ENCODE data around the gene RIC3. TPM values are rescaled to one million over a fixed set of nuclear protein-coding genes. Genes with fewer than 3 reads are reported as not detected.

RIC3 gene
- total RNA-seq, 6 donors from 2014 or later = 8.2 to 44.0 (median 12.2) TPM

DNA sequence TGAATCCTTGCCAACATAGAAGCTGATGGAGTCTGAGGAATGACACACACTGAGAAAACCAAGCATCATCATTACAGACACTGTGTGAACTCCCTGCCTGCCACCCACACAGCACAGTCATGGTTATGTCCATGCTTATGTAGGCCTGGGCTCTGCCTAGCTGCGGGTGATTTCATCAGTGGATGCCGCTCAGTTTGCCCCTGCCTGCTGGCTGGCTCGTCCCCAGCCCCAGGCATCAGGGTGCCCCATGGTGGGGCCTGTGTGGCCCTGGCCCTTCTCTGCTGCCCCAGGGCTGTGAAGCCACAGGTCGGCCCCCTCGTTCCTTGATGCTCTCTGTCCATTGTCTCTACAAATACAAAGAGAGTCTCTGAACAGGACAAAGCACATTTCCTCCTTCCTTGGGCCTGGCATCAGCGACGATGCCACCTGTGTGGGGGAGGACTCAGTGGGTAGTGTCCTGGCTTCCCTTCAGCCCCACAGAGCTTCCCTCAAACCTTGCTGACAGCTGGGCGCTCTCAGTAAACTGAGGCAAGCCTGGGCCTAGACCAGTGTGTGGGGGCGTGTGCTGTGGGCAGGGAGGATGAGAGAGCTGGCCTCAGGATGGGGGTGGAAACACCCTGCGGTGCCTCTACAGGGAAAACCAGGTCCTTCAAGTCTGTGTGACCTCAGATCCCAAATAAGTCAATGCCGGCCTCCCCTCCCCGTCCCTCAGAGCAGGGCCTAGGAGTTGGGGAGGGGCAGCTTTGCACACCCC lies 107.8 kb downstream of the RIC3 start:
- no peak for TF ChIP-seq POLR2A (IDR thresholded peaks at IDR 0.05)
- TF ChIP-seq, protein P1, sequence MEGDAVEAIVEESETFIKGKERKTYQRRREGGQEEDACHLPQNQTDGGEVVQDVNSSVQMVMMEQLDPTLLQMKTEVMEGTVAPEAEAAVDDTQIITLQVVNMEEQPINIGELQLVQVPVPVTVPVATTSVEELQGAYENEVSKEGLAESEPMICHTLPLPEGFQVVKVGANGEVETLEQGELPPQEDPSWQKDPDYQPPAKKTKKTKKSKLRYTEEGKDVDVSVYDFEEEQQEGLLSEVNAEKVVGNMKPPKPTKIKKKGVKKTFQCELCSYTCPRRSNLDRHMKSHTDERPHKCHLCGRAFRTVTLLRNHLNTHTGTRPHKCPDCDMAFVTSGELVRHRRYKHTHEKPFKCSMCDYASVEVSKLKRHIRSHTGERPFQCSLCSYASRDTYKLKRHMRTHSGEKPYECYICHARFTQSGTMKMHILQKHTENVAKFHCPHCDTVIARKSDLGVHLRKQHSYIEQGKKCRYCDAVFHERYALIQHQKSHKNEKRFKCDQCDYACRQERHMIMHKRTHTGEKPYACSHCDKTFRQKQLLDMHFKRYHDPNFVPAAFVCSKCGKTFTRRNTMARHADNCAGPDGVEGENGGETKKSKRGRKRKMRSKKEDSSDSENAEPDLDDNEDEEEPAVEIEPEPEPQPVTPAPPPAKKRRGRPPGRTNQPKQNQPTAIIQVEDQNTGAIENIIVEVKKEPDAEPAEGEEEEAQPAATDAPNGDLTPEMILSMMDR (IDR thresholded peaks at IDR 0.05) = no peak
- TF ChIP-seq EP300 (IDR thresholded peaks at IDR 0.05) = no peak
- TF ChIP-seq POLR2AphosphoS5 (IDR thresholded peaks at IDR 0.05) = no peak
- H3K36me3 ChIP-seq = no peaks in the 10 kb centered on the region
- no peak for DNase-seq
- H3K9me3 ChIP-seq = no peaks in the 10 kb centered on the region
- H3K4me1 ChIP-seq = peaks cover 0 to 7% (median 3%) of the 10 kb centered on the region in 4 donors
- no peak overlapping the region for H3K27ac ChIP-seq
- H3K27me3 ChIP-seq = no peaks in the 10 kb centered on the region
- H3K4me3 ChIP-seq = no peak overlapping the region
- WGBS, 2 donors = 73 to 87% methylated on average over 10 to 12 of the region's 12 CpGs
- ATAC-seq (ENCODE audit: low FRiP score in 2 of 2) = peak in 1 of 2 donors; percentile 28

DNA sequence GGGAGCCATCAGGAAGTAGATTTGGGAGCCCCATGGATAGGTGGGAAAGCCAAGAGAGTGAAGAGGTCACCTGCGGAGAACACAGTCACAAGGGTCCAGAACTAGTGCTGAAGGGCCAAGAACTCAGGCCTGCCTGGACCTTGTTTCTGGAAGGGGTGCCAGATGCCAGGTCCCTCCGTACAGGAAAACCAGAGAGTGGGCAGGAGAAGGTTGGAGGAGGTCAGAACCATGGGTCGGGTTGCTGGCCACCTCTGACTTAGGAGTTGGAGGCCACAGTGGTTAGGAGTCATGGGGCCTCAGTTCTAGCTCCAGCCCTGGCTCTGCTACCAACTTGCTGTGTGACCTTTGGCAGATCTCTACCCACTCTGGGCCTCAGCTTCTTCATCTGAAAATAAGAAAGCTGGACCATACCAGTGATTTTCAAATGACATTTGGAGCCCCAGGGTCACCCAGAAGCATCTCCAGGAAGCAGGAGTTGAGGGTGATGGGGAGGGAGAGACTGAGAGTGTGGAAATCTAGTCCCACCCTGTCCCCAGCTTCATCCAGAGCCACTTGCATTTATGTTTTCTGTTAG lies 108.6 kb downstream of the RIC3 start:
- H3K27me3 ChIP-seq = no peaks in the 10 kb centered on the region
- WGBS, 2 donors = 68 to 73% methylated on average over 3 of the region's 3 CpGs

DNA sequence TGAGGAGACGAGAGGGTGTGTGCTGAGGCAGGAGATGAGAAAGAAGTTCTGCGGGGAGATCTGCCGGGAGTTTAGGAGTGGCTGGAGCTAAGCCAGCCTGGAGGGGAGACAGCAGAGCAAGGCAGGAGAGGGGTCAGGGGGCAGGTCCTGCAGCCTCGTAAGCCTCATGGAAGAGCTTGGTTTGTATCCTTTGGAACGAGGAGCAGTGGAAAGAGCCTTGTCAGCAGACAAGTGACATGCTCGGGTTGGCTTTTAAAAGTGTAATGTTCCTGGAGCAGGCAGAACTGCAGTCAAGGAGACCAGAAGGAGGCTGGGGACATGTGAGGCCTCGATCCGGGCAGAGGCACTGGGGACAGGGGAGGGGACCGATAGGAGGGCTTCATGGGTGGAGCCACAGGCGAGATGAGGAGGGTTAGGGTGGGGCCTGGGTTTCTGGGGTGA lies 109.2 kb downstream of the RIC3 start:
- Histone ChIP-seq H3K36me3 (no peaks in the 10 kb centered on the region), H3K4me3 (no peak overlapping the region), H3K4me1 (peaks cover 0 to 7% (median 3%) of the 10 kb centered on the region in 4 donors), H3K27me3 (no peaks in the 10 kb centered on the region), H3K27ac (no peak overlapping the region), H3K9me3 (no peaks in the 10 kb centered on the region)
- no peak for TF ChIP-seq EP300 (IDR thresholded peaks at IDR 0.05)
- TF ChIP-seq POLR2AphosphoS5 (IDR thresholded peaks at IDR 0.05) = no peak
- TF ChIP-seq POLR2A (IDR thresholded peaks at IDR 0.05) = no peak
- TF ChIP-seq, protein P1 (IDR thresholded peaks at IDR 0.05) = no peak
- ATAC-seq (ENCODE audit: low FRiP score in 2 of 2) (no peak), DNase-seq (no peak)
- WGBS, 2 donors = 47 to 60% methylated on average over 10 of the region's 10 CpGs

More for the DNA sequence above, 108.6 kb downstream of the RIC3 start:
- Histone ChIP-seq H3K4me1 (peaks cover 0 to 7% (median 3%) of the 10 kb centered on the region in 4 donors), H3K27ac (no peak overlapping the region), H3K36me3 (no peaks in the 10 kb centered on the region), H3K4me3 (no peak overlapping the region), H3K9me3 (no peaks in the 10 kb centered on the region)
- no peak for DNase-seq
- TF ChIP-seq POLR2A (IDR thresholded peaks at IDR 0.05) = no peak
- TF ChIP-seq, protein P1 (IDR thresholded peaks at IDR 0.05) = no peak
- no peak for TF ChIP-seq POLR2AphosphoS5 (IDR thresholded peaks at IDR 0.05)
- no peak for TF ChIP-seq EP300 (IDR thresholded peaks at IDR 0.05)
- no peak for ATAC-seq (ENCODE audit: low FRiP score in 2 of 2)

DNA sequence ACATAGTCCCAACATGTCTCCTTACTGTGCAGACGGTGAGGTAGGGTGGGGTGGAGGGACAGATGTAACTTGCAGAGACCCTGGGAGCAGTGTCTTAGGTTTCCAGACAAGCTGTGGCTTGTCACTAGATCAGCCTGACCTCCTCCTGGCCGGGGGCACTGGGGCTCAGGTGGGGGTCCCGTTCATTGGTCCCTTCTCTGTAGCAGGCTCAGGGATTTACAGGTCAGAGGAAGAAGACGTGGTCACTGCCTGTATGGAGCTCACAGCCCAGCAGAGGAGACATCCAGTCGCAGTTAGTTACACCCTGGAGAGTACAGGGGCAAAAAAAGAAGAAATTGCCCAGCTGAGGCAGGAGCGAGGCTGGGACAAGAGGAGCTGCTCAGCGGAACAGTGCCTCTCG lies 109.8 kb downstream of the RIC3 start:
- ATAC-seq (ENCODE audit: low FRiP score in 2 of 2) (no peak), DNase-seq (no peak)
- 79% methylated on average over 8 of the region's 8 CpGs for WGBS, 2 donors
- Histone ChIP-seq H3K9me3 (no peaks in the 10 kb centered on the region), H3K4me3 (no peak overlapping the region), H3K36me3 (no peaks in the 10 kb centered on the region), H3K27me3 (no peaks in the 10 kb centered on the region), H3K27ac (no peak overlapping the region), H3K4me1 (peaks cover 0 to 7% (median 3%) of the 10 kb centered on the region in 4 donors)
- TF ChIP-seq POLR2A (IDR thresholded peaks at IDR 0.05) (no peak), POLR2AphosphoS5 (IDR thresholded peaks at IDR 0.05) (no peak), EP300 (IDR thresholded peaks at IDR 0.05) (no peak)
- TF ChIP-seq, protein P1 (IDR thresholded peaks at IDR 0.05) = no peak
